PC-3 (cell line): ENCODE measurements around the gene CELSR2. TPM values are rescaled to one million over a fixed set of nuclear protein-coding genes. Genes with fewer than 3 reads are reported as not detected.
"Not testable (repeated sequence)": the region's sequence is repeated elsewhere in the genome, so short reads cannot be mapped to it uniquely, and the experiment has no call there.

Experiments used
- ATAC-seq: fragments of 200-7000 bp; cut with Tn5 transposase; 2 replicates; pipeline ENCODE4 v1.9.1; 2020; ENCODE audit warnings: mild to moderate bottlenecking, moderate library complexity
- BruUV-seq: library from RNA; stranded (reverse); fragments of 400-500 nt; replicated peaks from 2 replicates; lab custom pipeline; 2021; lab: Mats Ljungman, UMichigan
- CTCF ChIA-PET: fragments of 300-600 bp; sonication (Branson Sonifier 250); formaldehyde crosslinking; loops from one replicate; lab custom pipeline; 2022; ENCODE audit warnings: antibody characterized with exemption; lab: Charles Lee
- POLR2A ChIA-PET: fragments of 300-600 bp; sonication (Branson Sonifier 250); formaldehyde crosslinking; loops from one replicate; lab custom pipeline; 2022; ENCODE audit warnings: antibody characterized with exemption; ENCODE audit not compliant: unreplicated experiment; lab: Charles Lee
- DNase-seq: peaks from one replicate; pipeline ENCODE4 v3.0.0-alpha.2; 2015
- H2AFZ ChIP-seq: fragments of 300-600 bp; sonication (generic); 2 replicates; pipeline ENCODE4 v1.6.0; 2016; ENCODE audit warnings: antibody characterized with exemption, low read length
- H3F3A ChIP-seq: fragments of 300-600 bp; sonication (generic); one replicate; pipeline ENCODE4 v1.6.0; 2017; ENCODE audit warnings: antibody characterized with exemption, low read length, control low read depth, mild to moderate bottlenecking; ENCODE audit not compliant: unreplicated experiment
- H3K27ac ChIP-seq: fragments of 300-600 bp; sonication (generic); 2 replicates; pipeline ENCODE4 v1.5.1; 2016; ENCODE audit warnings: mild to moderate bottlenecking, low read length
- H3K27me3 ChIP-seq: fragments of 300-600 bp; sonication (generic); 2 replicates; pipeline ENCODE4 v1.6.1; 2016; ENCODE audit warnings: low read length, mixed read lengths
- H3K36me3 ChIP-seq: fragments of 300-600 bp; sonication (generic); 2 replicates; pipeline ENCODE4 v1.6.1; 2016; ENCODE audit warnings: low read depth, mixed run types, low read length, mixed read lengths
- H3K4me1 ChIP-seq: fragments of 300-600 bp; sonication (generic); 2 replicates; pipeline ENCODE4 v1.5.1; 2016; ENCODE audit warnings: low read length; ENCODE audit not compliant: insufficient read depth
- H3K4me2 ChIP-seq: fragments of 300-600 bp; sonication (generic); 2 replicates; pipeline ENCODE4 v1.6.0; 2016; ENCODE audit warnings: low read length
- H3K4me3 ChIP-seq: fragments of 300-600 bp; sonication (generic); 2 replicates; pipeline ENCODE4 v1.5.1; 2016; ENCODE audit warnings: mild to moderate bottlenecking, low read length, mixed read lengths
- H3K79me2 ChIP-seq: fragments of 300-600 bp; sonication (generic); 2 replicates; pipeline ENCODE4 v1.6.1; 2017; ENCODE audit warnings: low read length, mixed read lengths
- H3K9ac ChIP-seq: fragments of 300-600 bp; sonication (generic); 2 replicates; pipeline ENCODE4 v1.6.0; 2016; ENCODE audit warnings: mild to moderate bottlenecking, low read length
- H3K9me2 ChIP-seq: fragments of 300-600 bp; sonication (generic); replicated peaks from 2 replicates; pipeline ENCODE4 v1.6.1; 2016; ENCODE audit warnings: mixed run types, low read length, mixed read lengths
- H3K9me3 ChIP-seq: fragments of 300-600 bp; sonication (generic); 2 replicates; pipeline ENCODE4 v1.6.1; 2016; ENCODE audit warnings: low read length, mixed read lengths
- H4K20me1 ChIP-seq: fragments of 300-600 bp; sonication (generic); 2 replicates; pipeline ENCODE4 v1.6.1; 2016; ENCODE audit warnings: low read length, mixed read lengths
- CTCF ChIP-seq: fragments of 300-600 bp; sonication (generic); conservative IDR thresholded peaks from 2 replicates; pipeline ENCODE4 v1.5.1; 2017; ENCODE audit warnings: antibody characterized with exemption, low read depth, mild to moderate bottlenecking, low read length
- EZH2 ChIP-seq: fragments of 300-600 bp; sonication (generic); IDR thresholded peaks from one replicate; pipeline ENCODE4 v1.6.1; 2017; ENCODE audit warnings: antibody characterized with exemption, mild to moderate bottlenecking, low read length; ENCODE audit not compliant: unreplicated experiment
- EZH2phosphoT487 ChIP-seq: fragments of 300-600 bp; sonication (generic); IDR thresholded peaks from 2 replicates; pipeline ENCODE4 v1.6.1; 2018; ENCODE audit warnings: mild to moderate bottlenecking, antibody characterized with exemption, low read length, borderline replicate concordance
- intact Hi-C: fragments of 100-400 bp; cut with micrococcal nuclease; formaldehyde crosslinking; loops from 2 replicates; pipeline ENCODE4 v1.9.0; 2023
- total RNA-seq: library from RNA; depleted of rRNA; stranded (reverse); fragments of >200 nt; gene quantifications from 2 replicates; pipeline ENCODE4 v1.2.3, GENCODE V29; 2014

CELSR2 gene
- total RNA-seq, 1 experiment from 2014 or later, result 3.6 TPM

DNA sequence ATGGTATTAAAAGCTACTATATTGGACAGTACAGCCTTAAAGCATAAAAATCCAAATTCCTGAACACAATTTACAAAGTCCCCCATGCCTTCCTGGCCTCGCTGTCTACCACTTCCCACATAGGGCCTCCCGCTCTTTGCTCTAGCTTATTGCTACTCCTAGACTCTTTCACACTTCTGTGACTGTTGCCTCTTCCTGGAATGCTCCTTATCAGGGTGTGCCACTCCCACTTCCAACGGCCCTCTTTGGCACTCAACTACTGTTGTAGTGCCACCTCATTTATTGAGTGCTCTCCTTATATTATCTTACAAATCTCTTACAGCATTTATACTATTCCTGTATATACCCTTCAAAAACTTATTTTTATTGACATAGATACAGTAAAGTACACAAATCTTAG lies 30.8 kb upstream of the CELSR2 start:
- H3K79me2 ChIP-seq, result peaks cover 91% of the 10 kb centered on the region
- ATAC-seq (no peak), DNase-seq (no peak)
- no peak overlapping the region for H3K27ac ChIP-seq
- H3K9me2 ChIP-seq, result no peaks in the 10 kb centered on the region
- peaks cover 33% of the 10 kb centered on the region; the same call in 1 of the 2 replicates for H4K20me1 ChIP-seq
- intact Hi-C loops, result no loop called here
- no peak overlapping the region for H2AFZ ChIP-seq
- no peak overlapping the region for H3K4me3 ChIP-seq
- no TSS peak for BruUV-seq
- peaks cover 27% of the 10 kb centered on the region for H3K36me3 ChIP-seq
- H3F3A ChIP-seq, result no peaks in the 10 kb centered on the region
- H3K9ac ChIP-seq, result no peak overlapping the region
- H3K9me3 ChIP-seq, result no peaks in the 10 kb centered on the region
- TF ChIP-seq EZH2, result no peak
- H3K4me2 ChIP-seq, result no peak overlapping the region
- POLR2A ChIA-PET, result no interaction called here
- CTCF ChIA-PET, result no interaction called here
- H3K27me3 ChIP-seq, result no peaks in the 10 kb centered on the region
- H3K4me1 ChIP-seq, result peaks cover 14% of the 10 kb centered on the region

DNA sequence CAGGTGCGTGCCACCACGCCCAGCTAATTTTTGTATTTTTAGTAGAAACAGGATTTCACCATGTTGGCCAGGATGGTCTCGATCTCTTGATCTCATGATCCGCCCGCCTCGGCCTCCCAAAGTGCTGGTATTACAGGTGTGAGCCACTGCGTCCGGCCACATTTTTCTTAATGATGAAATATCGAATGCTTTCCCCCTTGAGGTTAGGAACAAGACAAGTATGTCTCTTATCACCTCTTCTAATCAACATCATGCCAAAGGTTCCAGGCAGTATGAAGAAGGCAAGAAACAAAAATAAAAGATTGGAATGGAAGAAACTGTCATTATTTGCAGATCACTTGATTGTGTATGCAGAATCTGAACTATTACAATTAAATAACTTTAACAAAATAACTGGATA lies 28.1 kb upstream of the CELSR2 start:
- POLR2A ChIA-PET, result not testable (repeated sequence)

GRCh38 chr1:109225308-109225707 lies 24.0 kb upstream of the CELSR2 start:
- peaks cover 9% of the 10 kb centered on the region for H3K4me1 ChIP-seq
- no peaks in the 10 kb centered on the region for H3F3A ChIP-seq
- no peak overlapping the region for H3K4me2 ChIP-seq
- H3K79me2 ChIP-seq, result peaks cover 43% of the 10 kb centered on the region
- H3K27me3 ChIP-seq, result no peaks in the 10 kb centered on the region
- TF ChIP-seq CTCF (no peak), EZH2phosphoT487 (no peak), EZH2 (no peak)
- BruUV-seq, result no TSS peak
- no peak overlapping the region for H3K27ac ChIP-seq
- no peak overlapping the region for H3K9ac ChIP-seq
- intact Hi-C loops, result no loop called here
- POLR2A ChIA-PET, result interaction anchor here (0.6 to 0.7 kb wide), 2 partner anchors 13 to 32 kb away, joined by 3 to 4 read pairs; no protein-coding TSS in a partner anchor
- ATAC-seq (peak; percentile 13; the same call in 1 of the 2 replicates), DNase-seq (no peak)
- no peaks in the 10 kb centered on the region for H3K9me3 ChIP-seq
- CTCF ChIA-PET, result interaction anchor here (0.9 kb wide), 1 partner anchor 125 kb away, joined by 3 read pairs; no protein-coding TSS in a partner anchor
- H3K4me3 ChIP-seq, result no peak overlapping the region
- H3K36me3 ChIP-seq, result peaks cover 36% of the 10 kb centered on the region
- H2AFZ ChIP-seq, result no peak overlapping the region
- H3K9me2 ChIP-seq, result no peaks in the 10 kb centered on the region
- peaks cover 3% of the 10 kb centered on the region; the same call in 1 of the 2 replicates for H4K20me1 ChIP-seq

More for the DNA sequence above, 28.1 kb upstream of the CELSR2 start:
- ATAC-seq, H2AFZ ChIP-seq, CTCF ChIA-PET, H3K4me2 ChIP-seq, DNase-seq, intact Hi-C loops, H3K9me3 ChIP-seq, H3K4me1 ChIP-seq, H3F3A ChIP-seq, H3K4me3 ChIP-seq, H3K27ac ChIP-seq, H3K9ac ChIP-seq, H3K27me3 ChIP-seq, BruUV-seq, H3K9me2 ChIP-seq: not testable (repeated sequence)
- Histone ChIP-seq H3K79me2 (peaks cover 80% of the 10 kb centered on the region), H3K36me3 (peaks cover 34% of the 10 kb centered on the region), H4K20me1 (peaks cover 17% of the 10 kb centered on the region; the same call in 1 of the 2 replicates)
